ENCODE data around the gene TPBGL.
"Not testable (repeated sequence)": the region's sequence is repeated elsewhere in the genome, so short reads cannot be mapped to it uniquely, and the experiment has no call there.

Gene TPBGL

DNA sequence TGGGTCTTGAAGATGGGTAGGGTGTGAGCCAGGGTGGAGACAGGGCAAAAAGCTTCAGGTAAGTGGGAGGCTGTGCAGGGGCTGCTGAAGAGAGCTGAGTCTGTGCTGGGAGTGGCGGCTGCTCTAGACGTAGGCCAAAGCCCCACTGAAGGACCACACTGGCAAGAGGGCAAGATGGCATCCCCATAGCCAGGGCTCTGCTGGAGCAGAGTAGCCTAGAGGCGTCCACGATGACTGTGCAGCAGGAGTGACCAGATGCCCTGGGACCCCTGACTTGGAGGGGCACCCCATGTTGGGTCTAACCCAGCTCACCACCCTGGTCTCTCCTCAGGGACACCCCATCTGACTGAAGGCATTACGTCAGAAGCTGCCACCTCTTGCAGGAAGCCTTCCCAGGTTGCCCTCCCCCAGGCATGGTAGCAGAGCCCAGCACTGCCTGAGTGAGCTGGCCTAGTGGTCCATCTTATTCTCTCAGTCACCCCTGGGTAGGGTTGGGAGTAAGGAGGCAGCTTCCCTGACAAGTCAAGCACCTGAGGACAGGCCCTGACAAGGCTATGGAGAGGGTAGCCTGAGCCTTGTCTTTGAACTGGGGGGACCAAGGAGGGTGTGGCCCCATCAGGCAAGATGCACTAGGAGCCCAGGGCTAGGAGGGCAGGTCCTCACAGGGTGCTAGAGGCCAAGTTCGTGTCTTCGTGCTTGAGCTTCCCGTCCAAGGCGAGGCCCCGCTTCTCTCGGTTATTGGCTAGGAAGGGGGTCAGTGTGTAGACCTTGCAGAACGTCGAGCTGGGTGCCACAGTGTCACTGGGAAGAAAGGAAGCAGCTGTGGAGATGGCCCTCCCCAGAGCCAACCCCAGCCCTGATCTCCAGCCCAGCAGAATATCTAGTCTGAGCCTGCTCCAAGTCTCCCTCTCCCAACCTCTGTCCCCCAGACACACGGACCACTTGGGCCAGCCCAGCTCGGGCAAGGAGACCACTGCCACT lies 33.1 kb downstream of the TPBGL start:
- no peak for DNase-seq

DNA sequence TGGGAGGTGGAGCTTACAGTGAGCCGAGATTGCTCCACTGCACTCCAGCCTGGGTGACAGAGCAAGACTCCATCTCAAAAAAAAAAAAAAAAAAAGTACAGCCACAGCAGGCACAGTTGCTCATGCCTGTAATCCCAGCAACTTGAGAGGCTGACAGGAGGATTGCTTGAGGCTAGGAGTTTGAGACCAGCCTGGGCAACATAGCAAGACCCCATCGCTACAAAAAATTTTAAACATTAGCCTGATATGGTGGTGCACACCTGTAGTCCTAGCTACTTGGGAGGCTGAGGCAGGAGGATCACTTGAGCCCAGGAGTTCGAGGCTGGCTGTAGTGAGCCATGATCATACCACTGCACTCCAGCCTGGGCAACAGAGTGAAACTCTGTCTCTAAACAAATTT lies 34.1 kb downstream of the TPBGL start:
- not testable (repeated sequence) for DNase-seq

DNA sequence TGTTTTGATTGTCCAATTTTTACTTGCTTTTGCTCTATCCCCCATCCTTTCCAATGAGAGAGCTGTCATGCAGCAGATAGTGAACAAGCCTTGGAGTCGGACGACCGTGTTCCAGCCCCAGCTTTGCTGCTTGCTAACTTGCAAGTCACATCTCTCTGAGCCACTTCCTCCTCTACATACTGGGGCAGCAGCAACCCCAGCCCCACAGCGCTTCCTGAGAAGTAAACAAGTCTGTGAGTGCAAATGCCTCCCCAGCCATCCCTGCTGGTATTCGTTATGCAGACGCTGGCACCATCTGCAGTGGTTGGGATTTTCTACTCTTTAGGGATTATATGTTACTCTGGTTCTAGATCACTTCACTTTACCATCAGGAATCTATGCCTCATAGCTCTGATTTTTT lies 35.0 kb downstream of the TPBGL start:
- no peak for DNase-seq

DNA sequence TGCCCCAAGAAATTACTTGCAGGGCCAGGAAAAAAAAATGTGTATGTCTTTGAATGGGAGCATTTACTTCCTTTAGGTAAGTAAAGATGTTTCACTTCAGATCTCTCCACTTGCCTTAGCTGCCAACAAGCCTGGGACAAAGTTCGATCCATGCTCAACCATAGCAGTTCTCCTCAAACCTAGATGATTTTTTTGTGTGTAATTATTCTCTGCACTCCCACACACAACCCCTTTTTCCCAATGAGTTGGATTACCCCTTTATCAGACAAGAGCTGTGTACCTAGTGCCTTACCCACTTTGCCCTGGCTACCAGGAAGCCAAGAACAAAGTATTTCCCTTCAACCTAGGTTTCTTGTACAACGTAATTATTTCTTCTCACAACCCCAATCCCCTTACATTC lies 35.6 kb downstream of the TPBGL start:
- DNase-seq, result no peak

DNA sequence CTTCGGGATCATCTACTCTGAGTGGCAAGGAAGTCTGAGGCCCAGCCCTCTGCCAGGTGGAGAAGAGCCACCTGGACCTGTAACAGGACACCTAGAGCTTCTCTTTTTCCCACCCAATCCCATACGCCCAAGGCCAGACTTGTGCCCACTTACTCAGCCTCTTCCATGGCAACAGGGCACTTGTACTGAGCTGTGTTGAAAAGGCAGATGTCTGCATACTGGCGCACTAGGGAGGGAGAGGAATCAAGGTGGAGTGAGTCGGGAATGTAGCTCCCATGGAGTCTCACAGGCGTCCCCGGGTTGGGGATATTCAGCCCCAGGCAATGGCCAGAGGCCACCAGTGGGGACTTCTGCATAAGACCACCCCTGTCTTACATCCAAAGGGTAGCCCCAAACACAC lies 36.1 kb downstream of the TPBGL start:
- no peak for DNase-seq

DNA sequence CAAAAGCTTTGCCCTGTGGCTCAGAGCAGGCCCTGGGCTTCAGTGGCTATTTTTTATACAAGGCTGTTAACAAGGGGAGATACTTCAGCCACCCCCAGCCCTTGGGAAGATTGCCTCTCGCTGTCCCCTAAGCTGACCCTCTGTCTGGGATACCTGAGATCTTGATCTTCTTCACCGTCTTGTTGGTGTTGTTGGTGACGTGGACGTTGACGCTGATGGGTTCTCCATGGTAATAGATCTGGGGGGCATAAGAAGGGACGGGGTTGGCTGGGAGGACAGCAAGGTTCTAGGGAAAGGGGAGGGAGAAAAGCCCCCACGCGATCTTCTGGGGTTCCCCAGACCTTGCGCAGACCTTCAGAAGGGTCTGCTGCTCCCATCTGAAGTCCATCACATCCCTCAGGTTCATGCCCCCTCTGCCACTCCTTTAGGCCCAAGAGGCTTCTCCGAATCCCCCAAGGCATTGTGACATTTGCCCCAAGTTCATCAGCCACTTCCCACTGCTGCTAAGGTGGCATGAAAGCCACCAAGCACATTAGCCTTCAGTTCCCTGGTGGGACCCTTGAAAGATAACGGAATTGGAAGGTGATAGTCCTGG lies 36.7 kb downstream of the TPBGL start:
- DNase-seq, result no peak

DNA sequence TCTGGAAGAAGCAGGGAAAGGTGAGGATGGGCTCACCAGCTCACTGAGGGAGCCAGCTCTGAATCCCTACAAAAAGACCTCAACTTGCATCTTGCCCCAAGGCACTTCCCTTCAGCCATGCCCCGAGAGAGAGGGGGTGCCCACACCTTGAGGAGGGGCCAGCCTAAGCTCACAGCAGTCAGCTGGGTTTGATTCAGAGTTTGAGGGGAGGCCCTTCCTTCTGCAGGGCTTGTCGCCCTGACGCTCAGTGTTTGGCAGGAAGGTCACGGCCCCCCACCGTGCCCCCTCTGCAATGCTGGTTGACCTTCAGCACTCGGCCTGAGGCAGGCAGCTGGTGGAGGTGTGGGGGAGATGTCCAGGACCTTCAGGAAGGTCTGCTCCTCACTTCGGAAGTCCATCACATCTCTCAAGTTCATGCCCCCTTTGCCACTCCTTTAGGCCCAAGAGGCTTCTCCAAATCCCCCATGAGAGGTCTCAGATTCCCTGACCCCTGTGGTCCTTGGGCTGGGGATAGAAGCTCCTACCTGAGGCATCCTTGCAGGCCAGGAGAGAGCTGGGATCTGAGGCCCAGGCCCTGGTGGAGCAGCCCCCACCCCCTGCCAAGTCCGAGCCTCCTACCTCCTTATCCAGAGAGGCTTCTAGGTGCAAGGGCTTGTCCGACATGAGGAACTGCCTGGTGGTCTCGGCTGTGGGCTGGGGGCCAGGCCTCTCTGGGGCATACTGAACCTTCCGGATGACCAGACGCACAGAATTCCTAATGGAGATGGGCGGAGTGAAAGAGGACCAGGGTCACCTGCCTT lies 37.6 kb downstream of the TPBGL start:
- DNase-seq, result no peak

DNA sequence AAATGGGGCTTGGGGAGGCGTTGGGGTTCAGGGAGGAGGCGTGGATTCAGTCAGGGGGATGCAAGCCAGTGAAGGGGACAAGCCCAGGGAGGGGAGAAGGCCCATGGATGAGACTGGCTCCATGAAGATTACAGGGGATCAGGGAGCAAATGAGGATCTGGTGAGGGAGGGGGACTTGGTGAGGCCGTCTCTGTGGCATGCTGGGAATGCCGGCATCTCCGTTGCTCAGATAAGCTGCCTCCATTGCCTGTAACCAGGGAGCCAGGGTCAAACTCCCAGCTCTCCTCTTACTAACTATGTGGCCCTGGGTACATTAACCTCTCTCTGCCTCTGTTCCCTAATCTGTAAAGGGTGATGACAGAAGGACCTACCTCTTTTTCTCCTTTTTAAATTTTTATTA lies 38.7 kb downstream of the TPBGL start:
- no peak for DNase-seq

DNA sequence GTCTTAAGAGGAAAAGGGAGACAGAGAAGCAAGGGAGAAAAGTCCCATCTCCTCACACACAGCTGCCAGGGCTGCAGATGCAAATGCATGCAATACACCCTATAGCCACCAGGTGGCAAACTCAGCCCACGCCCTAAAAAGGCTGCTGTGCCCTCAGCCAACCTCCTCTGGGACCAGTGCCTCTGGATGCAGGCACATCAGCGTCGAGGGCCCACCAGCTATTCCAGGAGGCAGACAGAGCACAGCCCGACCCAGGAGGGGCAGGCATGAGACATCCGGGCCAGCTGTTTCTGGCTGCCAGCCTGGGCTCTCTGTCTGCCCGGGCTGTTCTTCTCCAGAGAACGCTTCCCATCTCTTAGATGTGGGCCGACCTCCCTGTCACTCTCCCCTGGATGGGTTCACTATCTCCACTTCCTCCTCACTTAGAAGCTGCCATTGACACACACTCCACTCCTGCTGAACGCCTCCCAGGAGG lies 39.7 kb downstream of the TPBGL start:
- DNase-seq, result peak; percentile 76

DNA sequence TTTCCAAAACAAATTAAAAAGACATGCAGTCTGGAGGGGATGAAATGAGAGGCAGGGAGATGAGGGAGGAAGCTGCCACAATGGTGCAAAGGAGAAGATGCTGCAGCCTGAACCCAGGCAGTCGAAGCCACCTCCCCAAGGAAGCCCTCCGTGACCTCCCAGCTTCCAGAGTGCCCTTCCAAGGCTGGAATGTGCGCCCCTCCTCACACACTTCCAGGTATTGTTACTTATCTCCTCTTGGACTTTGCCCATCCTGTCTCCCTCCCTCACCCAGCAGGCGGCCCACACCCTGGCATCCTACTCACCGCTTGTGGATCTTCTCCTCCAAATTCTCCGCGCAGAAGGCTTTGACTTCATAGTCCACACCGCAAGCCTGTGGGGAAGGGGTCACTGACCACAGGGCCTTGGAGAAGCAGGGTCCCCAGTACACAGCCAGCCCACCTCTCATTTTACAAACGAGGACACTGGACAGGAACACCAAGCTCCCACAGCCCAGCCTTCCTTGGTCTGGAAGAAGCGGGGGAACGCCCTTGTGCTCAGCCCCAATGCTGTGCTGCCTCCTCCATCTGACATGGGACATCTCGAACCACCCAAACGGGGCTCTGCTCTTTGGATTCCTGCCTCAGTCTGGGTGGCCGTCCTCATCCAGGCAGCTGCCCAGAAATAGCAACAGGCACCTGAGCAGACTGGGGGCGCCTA lies 40.3 kb downstream of the TPBGL start:
- no peak for DNase-seq

DNA sequence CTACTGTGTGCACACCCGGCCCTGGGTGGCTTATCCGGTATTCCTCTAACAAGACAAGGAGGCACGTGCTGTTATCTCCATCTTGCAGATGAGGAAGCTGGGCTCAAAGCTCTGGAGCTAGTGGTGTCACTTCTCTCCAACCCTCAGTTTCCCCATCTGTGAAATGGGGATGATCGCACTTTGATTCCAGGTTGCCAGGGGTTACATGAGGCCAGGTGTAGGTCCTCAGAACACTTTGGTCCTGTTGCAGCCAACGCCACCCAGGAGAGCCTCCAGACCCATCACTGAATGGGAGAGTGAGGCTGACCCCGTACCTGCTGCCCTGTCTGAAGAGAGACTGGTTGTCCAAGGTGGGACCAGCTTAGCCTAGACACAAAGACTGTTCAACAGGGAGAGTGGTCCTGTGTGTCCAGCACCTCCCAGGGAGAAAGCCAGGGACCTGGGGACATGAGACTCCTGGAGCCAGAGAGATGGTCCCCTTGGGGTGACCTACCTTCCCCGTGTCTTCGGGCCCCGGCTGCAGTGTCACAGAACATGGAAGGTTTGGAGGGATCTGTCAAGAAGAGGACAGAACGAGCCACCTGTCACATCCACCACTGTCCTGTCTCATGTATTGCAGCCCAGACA lies 41.0 kb downstream of the TPBGL start:
- no peak for DNase-seq

DNA sequence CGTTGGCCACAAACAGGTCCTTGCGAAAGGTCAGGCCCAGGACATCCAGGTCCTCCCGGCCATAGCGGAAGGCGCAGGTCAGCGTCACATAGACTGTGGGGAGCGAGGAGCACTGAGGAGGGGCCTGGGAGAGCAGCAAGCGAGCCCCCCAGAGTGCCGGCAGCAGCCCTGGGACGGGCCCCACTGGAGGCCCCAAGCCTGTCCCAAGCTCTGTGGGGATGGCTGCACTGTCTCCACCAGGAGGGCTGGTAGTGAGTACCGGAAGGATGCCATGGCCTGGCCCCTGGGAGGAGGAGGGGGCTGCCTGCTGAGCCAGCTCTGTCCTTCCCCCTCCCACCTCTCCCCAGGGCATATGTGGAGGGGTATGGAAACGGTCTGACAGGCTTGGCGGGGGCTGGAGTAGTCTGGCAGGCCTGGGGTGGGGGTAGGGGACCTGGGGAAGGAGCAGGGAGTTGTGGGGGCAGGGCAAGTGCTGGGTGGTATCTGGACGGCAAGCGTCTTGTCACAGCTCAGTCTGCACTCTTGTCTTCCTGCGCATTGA lies 42.9 kb downstream of the TPBGL start:
- no peak for DNase-seq

DNA sequence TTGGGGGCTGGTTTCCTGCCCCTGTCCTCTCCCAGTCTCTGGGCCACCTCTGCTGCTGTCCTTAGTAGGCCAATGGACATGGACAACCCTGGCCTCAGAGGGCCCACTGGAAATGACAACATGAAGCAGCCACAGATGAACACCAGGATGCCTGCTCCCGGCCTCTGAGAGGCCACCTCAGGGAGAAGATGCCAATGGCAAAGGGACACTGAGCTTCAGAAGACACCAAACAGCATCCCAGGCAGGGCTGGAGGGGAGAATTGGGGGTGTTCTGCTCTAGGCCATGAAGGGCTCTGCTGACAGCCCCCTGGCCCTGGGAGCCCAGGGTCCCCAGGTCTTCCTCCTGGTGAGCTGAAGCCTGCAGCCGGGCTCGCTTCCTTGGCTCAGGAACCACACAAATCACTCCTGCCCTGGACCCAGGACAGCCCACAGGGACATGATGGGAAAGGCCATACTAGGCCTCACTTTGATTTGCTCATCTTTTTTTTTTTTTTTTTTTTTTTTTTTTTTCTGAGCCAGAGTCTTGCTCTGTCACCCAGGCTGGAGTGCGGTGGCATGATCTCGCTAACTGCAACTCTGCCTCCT lies 45.3 kb downstream of the TPBGL start:
- no peak for DNase-seq

DNA sequence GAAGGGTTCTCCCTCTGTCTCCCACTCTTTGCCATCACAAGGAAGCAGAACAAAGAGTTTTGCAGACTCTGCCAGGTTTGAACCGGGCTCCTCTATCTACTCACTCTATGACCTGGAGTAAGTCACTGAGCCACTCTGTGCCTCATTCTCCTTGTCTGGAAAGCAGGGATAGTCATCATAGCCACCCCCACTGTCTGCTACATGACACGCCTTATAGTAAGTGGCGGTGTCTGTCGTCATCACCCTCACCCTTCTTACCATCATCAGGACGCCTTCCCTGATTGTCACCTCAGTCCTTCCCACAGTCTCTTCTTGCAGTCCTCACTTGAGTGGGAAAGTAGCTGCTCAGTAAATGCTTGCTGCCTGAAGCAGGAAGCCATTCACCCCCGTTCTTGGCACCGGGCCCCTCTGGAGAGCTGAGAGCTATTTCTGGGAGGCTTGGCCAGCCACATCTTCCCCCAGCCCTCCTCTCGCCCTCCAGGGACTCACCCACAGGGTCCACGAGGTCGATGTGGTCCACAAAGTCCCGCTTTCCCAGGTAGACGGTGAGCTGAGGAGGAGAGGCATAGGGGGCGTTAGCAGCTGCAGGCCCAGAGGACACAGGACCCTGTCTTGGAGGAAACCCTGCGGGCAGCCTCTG lies 46.4 kb downstream of the TPBGL start:
- DNase-seq, result no peak

DNA sequence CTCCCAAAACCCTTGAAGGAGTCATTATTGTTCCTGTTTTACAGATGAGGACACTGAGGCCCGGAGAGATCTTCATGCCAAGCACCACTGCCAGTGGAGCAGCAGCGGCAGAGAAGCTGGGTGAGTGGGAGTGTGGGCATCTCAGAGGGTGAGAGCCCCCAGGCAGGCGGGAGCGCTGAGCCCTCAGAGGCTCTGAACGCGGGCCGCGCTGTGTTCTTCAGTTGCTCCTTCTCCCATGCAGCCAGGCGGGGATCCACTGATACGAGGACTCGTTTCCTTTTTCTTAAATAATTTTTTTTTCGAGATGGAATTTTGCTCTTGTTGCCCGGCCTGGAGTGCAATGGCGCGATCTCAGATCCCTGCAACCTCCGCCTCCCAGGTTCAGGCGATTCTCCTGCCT lies 47.0 kb downstream of the TPBGL start:
- no peak for DNase-seq

DNA sequence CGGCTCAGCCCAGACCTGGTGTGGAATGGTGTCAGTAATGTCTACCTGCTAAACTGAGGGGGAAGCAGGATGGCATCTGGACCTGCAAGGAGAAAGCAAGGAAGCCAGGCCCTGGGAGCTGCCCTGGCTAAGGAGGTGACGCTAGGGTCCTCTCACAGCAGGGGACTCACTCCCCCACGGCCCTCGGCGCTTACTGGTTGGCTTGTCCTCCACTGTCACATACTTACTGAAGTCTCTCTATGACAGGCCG lies 48.9 kb downstream of the TPBGL start:
- no peak for DNase-seq

DNA sequence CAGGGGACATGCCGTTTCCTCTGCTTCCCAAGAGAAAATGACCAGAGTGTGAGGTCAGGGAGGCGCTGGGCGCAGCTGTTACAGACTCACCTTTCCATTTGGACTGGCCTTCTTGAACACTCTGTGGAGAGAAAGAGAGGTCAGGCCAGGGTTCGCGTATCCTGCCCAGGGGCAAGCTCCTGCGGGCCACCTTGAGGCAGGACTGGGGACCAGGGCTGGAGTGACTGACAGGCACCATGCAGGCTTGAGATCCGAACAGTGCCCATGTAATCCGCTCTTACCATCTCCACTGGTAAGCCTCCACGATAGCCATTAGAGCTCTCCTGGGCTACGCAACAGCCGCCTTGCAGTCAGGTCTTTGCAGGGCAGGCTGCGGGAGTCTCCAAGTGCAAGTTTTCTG lies 49.3 kb downstream of the TPBGL start:
- DNase-seq, result no peak

DNA sequence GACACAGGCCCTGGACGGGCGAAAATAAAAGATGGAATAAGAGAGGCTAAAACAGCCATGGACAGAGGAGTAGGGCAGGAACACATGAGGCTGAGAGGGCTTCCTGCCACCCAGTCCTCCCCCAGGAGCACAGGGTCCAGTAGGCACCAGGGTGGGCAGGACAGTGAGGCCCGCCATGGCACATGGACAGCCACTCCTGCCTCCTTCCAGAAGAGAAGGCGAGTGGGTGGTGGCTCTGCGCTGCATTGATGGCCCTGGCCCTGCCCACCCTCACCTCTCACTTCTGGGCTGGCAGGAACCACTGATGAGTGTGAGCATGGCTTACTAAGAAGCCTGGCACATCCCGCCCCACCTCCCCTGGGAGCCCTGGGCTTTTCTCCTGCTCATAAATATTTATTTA lies 51.2 kb downstream of the TPBGL start:
- DNase-seq, result no peak

DNA sequence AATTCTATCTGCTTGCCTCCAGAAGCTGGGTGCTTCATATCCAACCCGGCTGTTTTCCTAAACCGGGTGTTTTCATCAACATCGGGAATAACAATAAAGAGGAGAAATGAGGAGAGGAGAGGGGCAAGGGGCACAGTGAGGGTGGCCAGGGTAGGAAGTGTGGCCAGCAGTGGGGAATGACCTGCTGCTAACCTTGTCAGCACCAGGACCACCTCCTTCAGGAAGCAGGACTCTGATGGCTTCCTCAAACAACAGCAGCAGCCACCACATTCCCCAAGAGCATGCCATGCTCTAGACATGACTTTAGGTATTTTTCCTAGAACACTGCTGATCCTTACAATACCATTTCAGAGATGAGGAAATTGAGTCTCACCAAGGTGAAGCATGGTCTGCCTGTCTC lies 52.4 kb downstream of the TPBGL start:
- DNase-seq, result no peak
